SK-N-SH treated with all-trans-retinoic acid at 6 μM for 48 hours (cell line): Measurements from ENCODE around the gene MTARC2.

Experiments
- ARNTL ChIP-seq: fragments of 450-650 bp; formaldehyde crosslinking; IDR thresholded peaks from 2 replicates; pipeline ENCODE4 v1.5.0; 2020; ENCODE audit warnings: low read depth, mild to moderate bottlenecking, moderate library complexity, borderline replicate concordance
- ESRRG ChIP-seq: fragments of 250-450 bp; sonication (Bioruptor Pico); IDR thresholded peaks from 2 replicates; pipeline ENCODE4 v1.6.1; 2021; ENCODE audit warnings: mild to moderate bottlenecking
- GLIS3 ChIP-seq: fragments of 250-450 bp; sonication (Bioruptor Pico); IDR thresholded peaks from 2 replicates; pipeline ENCODE4 v1.5.0; 2020; ENCODE audit warnings: mild to moderate bottlenecking, moderate library complexity
- RARB ChIP-seq: fragments of 250-450 bp; sonication (Bioruptor Pico); IDR thresholded peaks from 2 replicates; pipeline ENCODE4 v1.8.0; 2021; ENCODE audit warnings: mild to moderate bottlenecking, moderate library complexity
- SNAI2 ChIP-seq: fragments of 250-450 bp; sonication (Bioruptor Pico); IDR thresholded peaks from 2 replicates; pipeline ENCODE4 v1.5.0; 2020; ENCODE audit warnings: mild to moderate bottlenecking, moderate library complexity
- TCF4 ChIP-seq: fragments of 250-450 bp; sonication (Bioruptor Pico); IDR thresholded peaks from 2 replicates; pipeline ENCODE4 v1.8.0; 2021; ENCODE audit warnings: mild to moderate bottlenecking, moderate library complexity, borderline replicate concordance
- TOX ChIP-seq: fragments of 250-450 bp; sonication (Bioruptor Pico); IDR thresholded peaks from 2 replicates; pipeline ENCODE4 v1.8.0; 2021; ENCODE audit warnings: mild to moderate bottlenecking, moderate library complexity, borderline replicate concordance
- ZNF8 ChIP-seq: fragments of 450-650 bp; formaldehyde crosslinking; IDR thresholded peaks from 2 replicates; pipeline ENCODE4 v1.5.0; 2020; ENCODE audit warnings: mild to moderate bottlenecking, moderate library complexity
- TF ChIP-seq, protein P1 (sequence below): fragments of 250-450 bp; sonication (Bioruptor Pico); IDR thresholded peaks from 2 replicates; pipeline ENCODE4 v1.8.0; 2020; ENCODE audit warnings: mild to moderate bottlenecking, moderate library complexity, borderline replicate concordance
- TF ChIP-seq, protein P2 (sequence below): fragments of 250-450 bp; sonication (Bioruptor Pico); IDR thresholded peaks from 2 replicates; pipeline ENCODE4 v1.5.1; 2020; ENCODE audit warnings: low read depth, mild to moderate bottlenecking, moderate library complexity
- TF ChIP-seq, protein P3 (sequence below): fragments of 250-450 bp; sonication (Bioruptor Pico); IDR thresholded peaks from 2 replicates; pipeline ENCODE4 v1.8.0; 2021; ENCODE audit warnings: low read depth, mild to moderate bottlenecking, moderate library complexity, borderline replicate concordance
- TF ChIP-seq, protein P4 (sequence below): fragments of 250-450 bp; sonication (Bioruptor Pico); IDR thresholded peaks from 2 replicates; pipeline ENCODE4 v1.5.0; 2020; ENCODE audit warnings: mild to moderate bottlenecking, moderate library complexity
- TF ChIP-seq, protein P5 (sequence below): fragments of 250-450 bp; sonication (Bioruptor Pico); IDR thresholded peaks from 2 replicates; pipeline ENCODE4 v1.5.1; 2021; ENCODE audit warnings: mild to moderate bottlenecking, moderate library complexity

DNA sequence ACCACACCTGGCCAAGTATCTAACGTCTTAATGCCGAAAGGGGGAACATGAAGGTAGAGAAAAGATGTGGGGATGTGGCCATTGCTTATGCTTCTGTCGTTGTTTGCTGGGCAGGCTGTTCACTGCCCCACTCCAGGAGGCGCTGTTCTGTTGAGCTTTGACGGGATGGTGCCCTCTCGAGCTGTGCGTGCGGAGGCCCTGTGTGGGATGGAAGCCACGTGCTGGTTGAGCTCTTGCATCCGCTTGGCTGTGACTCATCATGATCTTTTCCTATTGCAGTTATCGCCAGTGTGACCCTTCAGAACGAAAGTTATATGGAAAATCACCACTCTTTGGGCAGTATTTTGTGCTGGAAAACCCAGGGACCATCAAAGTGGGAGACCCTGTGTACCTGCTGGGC lies 64.9 kb downstream of the MTARC2 start:
- TF ChIP-seq, protein P1, sequence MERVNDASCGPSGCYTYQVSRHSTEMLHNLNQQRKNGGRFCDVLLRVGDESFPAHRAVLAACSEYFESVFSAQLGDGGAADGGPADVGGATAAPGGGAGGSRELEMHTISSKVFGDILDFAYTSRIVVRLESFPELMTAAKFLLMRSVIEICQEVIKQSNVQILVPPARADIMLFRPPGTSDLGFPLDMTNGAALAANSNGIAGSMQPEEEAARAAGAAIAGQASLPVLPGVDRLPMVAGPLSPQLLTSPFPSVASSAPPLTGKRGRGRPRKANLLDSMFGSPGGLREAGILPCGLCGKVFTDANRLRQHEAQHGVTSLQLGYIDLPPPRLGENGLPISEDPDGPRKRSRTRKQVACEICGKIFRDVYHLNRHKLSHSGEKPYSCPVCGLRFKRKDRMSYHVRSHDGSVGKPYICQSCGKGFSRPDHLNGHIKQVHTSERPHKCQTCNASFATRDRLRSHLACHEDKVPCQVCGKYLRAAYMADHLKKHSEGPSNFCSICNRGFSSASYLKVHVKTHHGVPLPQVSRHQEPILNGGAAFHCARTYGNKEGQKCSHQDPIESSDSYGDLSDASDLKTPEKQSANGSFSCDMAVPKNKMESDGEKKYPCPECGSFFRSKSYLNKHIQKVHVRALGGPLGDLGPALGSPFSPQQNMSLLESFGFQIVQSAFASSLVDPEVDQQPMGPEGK (CRISPR knock-in tag): no peak
- TF ChIP-seq SNAI2 (no peak), TCF4 (CRISPR knock-in tag) (no peak), ARNTL (CRISPR knock-in tag) (no peak), TOX (CRISPR knock-in tag) (no peak), RARB (CRISPR knock-in tag) (no peak), ZNF8 (no peak), ESRRG (CRISPR knock-in tag) (no peak), GLIS3 (no peak)
- TF ChIP-seq, protein P2, sequence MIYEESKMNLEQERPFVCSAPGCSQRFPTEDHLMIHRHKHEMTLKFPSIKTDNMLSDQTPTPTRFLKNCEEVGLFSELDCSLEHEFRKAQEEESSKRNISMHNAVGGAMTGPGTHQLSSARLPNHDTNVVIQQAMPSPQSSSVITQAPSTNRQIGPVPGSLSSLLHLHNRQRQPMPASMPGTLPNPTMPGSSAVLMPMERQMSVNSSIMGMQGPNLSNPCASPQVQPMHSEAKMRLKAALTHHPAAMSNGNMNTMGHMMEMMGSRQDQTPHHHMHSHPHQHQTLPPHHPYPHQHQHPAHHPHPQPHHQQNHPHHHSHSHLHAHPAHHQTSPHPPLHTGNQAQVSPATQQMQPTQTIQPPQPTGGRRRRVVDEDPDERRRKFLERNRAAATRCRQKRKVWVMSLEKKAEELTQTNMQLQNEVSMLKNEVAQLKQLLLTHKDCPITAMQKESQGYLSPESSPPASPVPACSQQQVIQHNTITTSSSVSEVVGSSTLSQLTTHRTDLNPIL (CRISPR knock-in tag): no peak
- TF ChIP-seq, protein P3, sequence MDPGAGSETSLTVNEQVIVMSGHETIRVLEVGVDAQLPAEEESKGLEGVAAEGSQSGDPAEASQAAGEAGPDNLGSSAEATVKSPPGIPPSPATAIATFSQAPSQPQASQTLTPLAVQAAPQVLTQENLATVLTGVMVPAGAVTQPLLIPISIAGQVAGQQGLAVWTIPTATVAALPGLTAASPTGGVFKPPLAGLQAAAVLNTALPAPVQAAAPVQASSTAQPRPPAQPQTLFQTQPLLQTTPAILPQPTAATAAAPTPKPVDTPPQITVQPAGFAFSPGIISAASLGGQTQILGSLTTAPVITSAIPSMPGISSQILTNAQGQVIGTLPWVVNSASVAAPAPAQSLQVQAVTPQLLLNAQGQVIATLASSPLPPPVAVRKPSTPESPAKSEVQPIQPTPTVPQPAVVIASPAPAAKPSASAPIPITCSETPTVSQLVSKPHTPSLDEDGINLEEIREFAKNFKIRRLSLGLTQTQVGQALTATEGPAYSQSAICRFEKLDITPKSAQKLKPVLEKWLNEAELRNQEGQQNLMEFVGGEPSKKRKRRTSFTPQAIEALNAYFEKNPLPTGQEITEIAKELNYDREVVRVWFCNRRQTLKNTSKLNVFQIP (CRISPR knock-in tag): no peak
- TF ChIP-seq, protein P4, sequence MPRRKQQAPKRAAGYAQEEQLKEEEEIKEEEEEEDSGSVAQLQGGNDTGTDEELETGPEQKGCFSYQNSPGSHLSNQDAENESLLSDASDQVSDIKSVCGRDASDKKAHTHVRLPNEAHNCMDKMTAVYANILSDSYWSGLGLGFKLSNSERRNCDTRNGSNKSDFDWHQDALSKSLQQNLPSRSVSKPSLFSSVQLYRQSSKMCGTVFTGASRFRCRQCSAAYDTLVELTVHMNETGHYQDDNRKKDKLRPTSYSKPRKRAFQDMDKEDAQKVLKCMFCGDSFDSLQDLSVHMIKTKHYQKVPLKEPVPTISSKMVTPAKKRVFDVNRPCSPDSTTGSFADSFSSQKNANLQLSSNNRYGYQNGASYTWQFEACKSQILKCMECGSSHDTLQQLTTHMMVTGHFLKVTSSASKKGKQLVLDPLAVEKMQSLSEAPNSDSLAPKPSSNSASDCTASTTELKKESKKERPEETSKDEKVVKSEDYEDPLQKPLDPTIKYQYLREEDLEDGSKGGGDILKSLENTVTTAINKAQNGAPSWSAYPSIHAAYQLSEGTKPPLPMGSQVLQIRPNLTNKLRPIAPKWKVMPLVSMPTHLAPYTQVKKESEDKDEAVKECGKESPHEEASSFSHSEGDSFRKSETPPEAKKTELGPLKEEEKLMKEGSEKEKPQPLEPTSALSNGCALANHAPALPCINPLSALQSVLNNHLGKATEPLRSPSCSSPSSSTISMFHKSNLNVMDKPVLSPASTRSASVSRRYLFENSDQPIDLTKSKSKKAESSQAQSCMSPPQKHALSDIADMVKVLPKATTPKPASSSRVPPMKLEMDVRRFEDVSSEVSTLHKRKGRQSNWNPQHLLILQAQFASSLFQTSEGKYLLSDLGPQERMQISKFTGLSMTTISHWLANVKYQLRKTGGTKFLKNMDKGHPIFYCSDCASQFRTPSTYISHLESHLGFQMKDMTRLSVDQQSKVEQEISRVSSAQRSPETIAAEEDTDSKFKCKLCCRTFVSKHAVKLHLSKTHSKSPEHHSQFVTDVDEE (CRISPR knock-in tag): no peak
- TF ChIP-seq, protein P5, sequence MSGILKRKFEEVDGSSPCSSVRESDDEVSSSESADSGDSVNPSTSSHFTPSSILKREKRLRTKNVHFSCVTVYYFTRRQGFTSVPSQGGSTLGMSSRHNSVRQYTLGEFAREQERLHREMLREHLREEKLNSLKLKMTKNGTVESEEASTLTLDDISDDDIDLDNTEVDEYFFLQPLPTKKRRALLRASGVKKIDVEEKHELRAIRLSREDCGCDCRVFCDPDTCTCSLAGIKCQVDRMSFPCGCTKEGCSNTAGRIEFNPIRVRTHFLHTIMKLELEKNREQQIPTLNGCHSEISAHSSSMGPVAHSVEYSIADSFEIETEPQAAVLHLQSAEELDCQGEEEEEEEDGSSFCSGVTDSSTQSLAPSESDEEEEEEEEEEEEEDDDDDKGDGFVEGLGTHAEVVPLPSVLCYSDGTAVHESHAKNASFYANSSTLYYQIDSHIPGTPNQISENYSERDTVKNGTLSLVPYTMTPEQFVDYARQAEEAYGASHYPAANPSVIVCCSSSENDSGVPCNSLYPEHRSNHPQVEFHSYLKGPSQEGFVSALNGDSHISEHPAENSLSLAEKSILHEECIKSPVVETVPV (CRISPR knock-in tag): no peak
